H9 (cell line): ENCODE measurements around the gene COL5A3. TPM values are rescaled to one million over a fixed set of nuclear protein-coding genes. Genes with fewer than 3 reads are reported as not detected.

ENCODE experiments used
- DNase-seq: peaks from one replicate; pipeline ENCODE4 v3.0.0-alpha.2; 2017
- H2AFZ ChIP-seq: one replicate; pipeline ENCODE4 v1.6.1; 2013; ENCODE audit warnings: mild to moderate bottlenecking, low read length, control low read depth, moderate library complexity
- H2AK5ac ChIP-seq: 2 replicates; pipeline ENCODE4 v1.6.1; 2013; ENCODE audit warnings: low read length, control low read depth, mixed read lengths; ENCODE audit not compliant: insufficient read length
- H2BK120ac ChIP-seq: one replicate; pipeline ENCODE4 v1.6.1; 2013; ENCODE audit warnings: low read depth, mild to moderate bottlenecking, low read length, control low read depth, inconsistent platforms; ENCODE audit not compliant: poor library complexity, severe bottlenecking
- H2BK12ac ChIP-seq: 2 replicates; pipeline ENCODE4 v1.6.1; 2013; ENCODE audit warnings: low read length, control low read depth, mixed read lengths, low read depth; ENCODE audit not compliant: insufficient read length
- H2BK15ac ChIP-seq: 2 replicates; pipeline ENCODE4 v1.6.1; 2013; ENCODE audit warnings: low read depth, low read length, control low read depth
- H2BK20ac ChIP-seq: one replicate; pipeline ENCODE4 v1.6.1; 2013; ENCODE audit warnings: low read depth, mild to moderate bottlenecking, low read length, control low read depth, inconsistent platforms; ENCODE audit not compliant: poor library complexity, severe bottlenecking
- H2BK5ac ChIP-seq: 2 replicates; pipeline ENCODE4 v1.6.1; 2013; ENCODE audit warnings: low read length, control low read depth, mixed read lengths; ENCODE audit not compliant: insufficient read length
- H3K14ac ChIP-seq: 2 replicates; pipeline ENCODE4 v1.6.1; 2013; ENCODE audit warnings: low read length, control low read depth; ENCODE audit not compliant: insufficient read depth
- H3K18ac ChIP-seq: 2 replicates; pipeline ENCODE4 v1.6.1; 2013; ENCODE audit warnings: low read depth, mild to moderate bottlenecking, mixed read lengths, low read length, control low read depth; ENCODE audit not compliant: insufficient read length
- H3K23ac ChIP-seq: 2 replicates; pipeline ENCODE4 v1.6.1; 2013; ENCODE audit warnings: low read length, control low read depth, mixed read lengths, low read depth; ENCODE audit not compliant: insufficient read length
- H3K23me2 ChIP-seq: 2 replicates; pipeline ENCODE4 v1.6.1; 2013; ENCODE audit warnings: low read depth, mild to moderate bottlenecking, mixed read lengths, low read length, control low read depth; ENCODE audit not compliant: insufficient read length, poor library complexity, severe bottlenecking
- H3K27ac ChIP-seq: 2 replicates; pipeline ENCODE4 v1.5.1; 2013; ENCODE audit warnings: low read length, control low read depth, mixed read lengths, low read depth; ENCODE audit not compliant: insufficient read length
- H3K27me3 ChIP-seq: 2 replicates; pipeline ENCODE4 v1.6.1; 2013; ENCODE audit warnings: low read length, control low read depth, inconsistent platforms; ENCODE audit not compliant: insufficient read depth
- H3K4ac ChIP-seq: 2 replicates; pipeline ENCODE4 v1.6.1; 2013; ENCODE audit warnings: low read depth, mild to moderate bottlenecking, control low read depth, inconsistent platforms, low read length, moderate library complexity
- H3K4me1 ChIP-seq: 2 replicates; pipeline ENCODE4 v1.6.1; 2013; ENCODE audit warnings: low read length, control low read depth, inconsistent platforms; ENCODE audit not compliant: insufficient read depth
- H3K4me2 ChIP-seq: 2 replicates; pipeline ENCODE4 v1.6.1; 2013; ENCODE audit warnings: low read length, control low read depth, mixed read lengths; ENCODE audit not compliant: insufficient read length, insufficient read depth
- H3K56ac ChIP-seq: 2 replicates; pipeline ENCODE4 v1.6.1; 2013; ENCODE audit warnings: low read depth, mild to moderate bottlenecking, mixed read lengths, low read length, control low read depth; ENCODE audit not compliant: insufficient read length
- H3K79me1 ChIP-seq: 2 replicates; pipeline ENCODE4 v1.6.1; 2013; ENCODE audit warnings: low read depth, mild to moderate bottlenecking, moderate library complexity, low read length, control low read depth, inconsistent platforms; ENCODE audit not compliant: insufficient read depth, poor library complexity, severe bottlenecking
- H3K79me2 ChIP-seq: 2 replicates; pipeline ENCODE4 v1.6.1; 2013; ENCODE audit warnings: low read length, control low read depth, inconsistent platforms; ENCODE audit not compliant: insufficient read depth
- H3K9ac ChIP-seq: 2 replicates; pipeline ENCODE4 v1.6.1; 2013; ENCODE audit warnings: low read length, control low read depth, mixed read lengths; ENCODE audit not compliant: insufficient read length; ENCODE audit errors: extremely low read depth
- H3K9me3 ChIP-seq: one replicate; pipeline ENCODE4 v1.6.1; 2013; ENCODE audit warnings: low read depth, low read length, inconsistent platforms; ENCODE audit not compliant: control insufficient read depth
- H3T11ph ChIP-seq: one replicate; pipeline ENCODE4 v1.6.1; 2013; ENCODE audit warnings: mild to moderate bottlenecking, low read length, control low read depth, inconsistent platforms
- H4K20me1 ChIP-seq: one replicate; pipeline ENCODE4 v1.6.1; 2013; ENCODE audit not compliant: control insufficient read depth, insufficient read length, insufficient read depth
- H4K5ac ChIP-seq: 2 replicates; pipeline ENCODE4 v1.6.1; 2013; ENCODE audit warnings: low read depth, mild to moderate bottlenecking, mixed read lengths, low read length, control low read depth; ENCODE audit not compliant: insufficient read length
- H4K8ac ChIP-seq: replicated peaks from 2 replicates; pipeline ENCODE4 v1.6.1; 2013; ENCODE audit warnings: low read length, control low read depth, mixed read lengths, low read depth; ENCODE audit not compliant: insufficient read length
- H4K91ac ChIP-seq: 2 replicates; pipeline ENCODE4 v1.6.1; 2013; ENCODE audit warnings: low read depth, mild to moderate bottlenecking, moderate library complexity, mixed read lengths, low read length, control low read depth; ENCODE audit not compliant: insufficient read length
- H3K27ac Mint-ChIP-seq, 3 experiments: 2 replicates in 2 of 3; 3 replicates in 1 of 3; pipeline ENCODE4 v1.8.0; 2020 to 2021; ENCODE audit warnings: mixed read lengths in 3 of 3, mild to moderate bottlenecking in 1 of 3, moderate library complexity in 1 of 3
- H3K27me3 Mint-ChIP-seq: 2 replicates; pipeline ENCODE4 v1.8.0; 2021; ENCODE audit warnings: low read depth, mild to moderate bottlenecking, moderate library complexity, mixed read lengths
- H3K36me3 Mint-ChIP-seq, 3 experiments: 2 replicates in 2 of 3; 3 replicates in 1 of 3; pipeline ENCODE4 v1.8.0; 2020 to 2021; ENCODE audit warnings: low read depth in 3 of 3, mixed read lengths in 3 of 3; ENCODE audit not compliant: insufficient read depth in 1 of 3
- H3K4me1 Mint-ChIP-seq, 2 experiments: 2 replicates each; pipeline ENCODE4 v1.8.0; 2020; ENCODE audit warnings: mixed read lengths in 2 of 2
- H3K4me3 Mint-ChIP-seq, 2 experiments: 2 replicates in 1 of 2; 3 replicates in 1 of 2; pipeline ENCODE4 v1.8.0; 2020 to 2021; ENCODE audit warnings: mild to moderate bottlenecking in 2 of 2, mixed read lengths in 2 of 2, moderate library complexity in 1 of 2
- H3K9me3 Mint-ChIP-seq, 2 experiments: 2 replicates in 1 of 2; 3 replicates in 1 of 2; pipeline ENCODE4 v1.8.0; 2020; ENCODE audit warnings: mild to moderate bottlenecking in 2 of 2, mixed read lengths in 2 of 2, moderate library complexity in 1 of 2
- CTCF ChIP-seq: fragments of 200-600 bp; sonication (generic); conservative IDR thresholded peaks from 3 replicates; pipeline ENCODE4 v1.8.0; 2021; ENCODE audit warnings: antibody characterized with exemption, mild to moderate bottlenecking
- WGBS: extraction: QIAGEN DNeasy Blood & Tissue Kit; methylation state at CpG from one replicate; pipeline ENCODE4 v1.1.7; 2013; ENCODE audit warnings: missing lambda C conversion rate, low lambda C conversion rate, mixed read lengths; ENCODE audit not compliant: insufficient read length; ENCODE audit errors: extremely low coverage; 5-methylcytosine and 5-hydroxymethylcytosine counted together
- total RNA-seq: library from RNA; stranded (reverse); gene quantifications from 2 replicates; pipeline ENCODE4 v1.2.1, GENCODE V29; 2021

COL5A3 gene
- total RNA-seq, 1 experiment from 2014 or later: 0.72 TPM

- Histone ChIP-seq H3K27me3 (no peaks in the 10 kb centered on the region), H3K9ac (no peak overlapping the region), H2AK5ac (no peak overlapping the region), H3K9me3 (no peaks in the 10 kb centered on the region), H3K23me2 (peaks cover 11% of the 10 kb centered on the region), H3K79me2 (no peaks in the 10 kb centered on the region; the same call in 1 of the 2 replicates), H3K27ac (no peak overlapping the region), H3K14ac (no peak overlapping the region), H2BK20ac (no peak overlapping the region), H2BK5ac (no peak overlapping the region), H3K4ac (no peak overlapping the region), H3K18ac (no peak overlapping the region), H2BK12ac (no peak overlapping the region), H2BK15ac (no peak overlapping the region), H2AFZ (no peak overlapping the region), H4K5ac (no peak overlapping the region), H4K8ac (no peak overlapping the region), H3K4me1 (no peaks in the 10 kb centered on the region; the same call in 1 of the 2 replicates), H3K79me1 (peaks cover 3% of the 10 kb centered on the region), H3K56ac (no peak overlapping the region), H3T11ph (no peak overlapping the region), H3K4me2 (peak overlapping the region; percentile 64), H2BK120ac (no peak overlapping the region), H3K23ac (no peak overlapping the region), H4K20me1 (peaks cover 2% of the 10 kb centered on the region), H4K91ac (no peak overlapping the region)
- peak overlapping the region; percentile 34 to 48; a peak in 3 of 5 replicates for H3K4me3 Mint-ChIP-seq
- peaks cover 16 to 20% of the 10 kb centered on the region in 2 experiments for H3K4me1 Mint-ChIP-seq
- H3K27ac Mint-ChIP-seq: no peak overlapping the region
- WGBS: no CpG with 5 or more reads among the region's 95 CpGs
- H3K9me3 Mint-ChIP-seq: no peaks in the 10 kb centered on the region; a peak in 1 of 5 replicates
- DNase-seq: peak; percentile 50
- H3K36me3 Mint-ChIP-seq: peaks cover 2 to 8% (median 4%) of the 10 kb centered on the region in 3 experiments; a peak in 6 of 7 replicates
- no peak for TF ChIP-seq CTCF
- no peaks in the 10 kb centered on the region; the same call in 1 of the 2 replicates for H3K27me3 Mint-ChIP-seq
These were observed 96.9 kb downstream of the COL5A3 start for GRCh38 chr19:9913237-9914000.
